GM18508 (cell line): Measurements from ENCODE around the gene HK1.
"Not testable (repeated sequence)": the region's sequence is repeated elsewhere in the genome, so short reads cannot be mapped to it uniquely, and the experiment has no call there.

Source experiments
- ATAC-seq: cut with Tn5 transposase; IDR thresholded peaks from one replicate; pipeline ENCODE4 v1.9.1; 2021; ENCODE audit warnings: moderate number of reproducible peaks; ENCODE audit not compliant: insufficient read depth, unreplicated experiment

The HK1 gene

DNA sequence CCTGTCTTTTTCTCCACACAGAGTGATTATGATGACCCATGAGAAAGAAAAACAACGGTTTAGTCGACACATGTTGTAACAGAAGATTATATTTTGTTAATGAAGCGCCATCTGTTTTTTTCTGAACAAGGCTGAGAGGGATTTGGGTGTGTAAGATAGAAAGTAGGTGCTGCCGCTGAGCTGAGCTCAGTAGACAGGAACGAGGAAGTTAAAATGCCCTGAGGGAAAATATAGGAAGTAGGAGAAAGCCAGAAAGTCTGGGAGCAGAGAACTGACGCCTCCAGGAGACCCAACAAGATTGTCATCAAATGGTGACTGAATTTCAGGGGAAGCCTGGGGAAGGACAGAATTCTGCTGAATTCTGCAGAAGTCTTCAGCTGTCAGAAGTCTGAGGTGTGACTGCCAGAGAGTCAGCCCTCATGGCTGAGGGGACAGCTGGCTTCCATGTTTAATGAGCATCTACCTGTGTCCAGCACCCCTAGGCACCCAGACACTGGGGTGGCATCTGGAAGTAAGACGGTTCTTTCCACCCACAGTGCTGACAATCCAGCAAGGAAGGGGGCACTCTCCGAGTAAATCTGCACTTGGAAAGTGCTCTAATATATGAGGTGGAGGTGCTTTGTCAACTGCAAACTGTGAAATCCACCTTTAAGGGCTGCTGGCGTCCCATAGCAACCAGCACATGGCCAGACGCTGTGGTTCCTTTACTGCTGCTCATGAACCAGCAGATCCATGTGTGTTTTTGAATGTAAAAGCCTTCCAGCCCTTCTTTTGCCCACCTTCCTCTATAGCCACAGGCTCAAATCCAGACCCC lies 160.4 kb downstream of the HK1 start:
- no peak for ATAC-seq

DNA sequence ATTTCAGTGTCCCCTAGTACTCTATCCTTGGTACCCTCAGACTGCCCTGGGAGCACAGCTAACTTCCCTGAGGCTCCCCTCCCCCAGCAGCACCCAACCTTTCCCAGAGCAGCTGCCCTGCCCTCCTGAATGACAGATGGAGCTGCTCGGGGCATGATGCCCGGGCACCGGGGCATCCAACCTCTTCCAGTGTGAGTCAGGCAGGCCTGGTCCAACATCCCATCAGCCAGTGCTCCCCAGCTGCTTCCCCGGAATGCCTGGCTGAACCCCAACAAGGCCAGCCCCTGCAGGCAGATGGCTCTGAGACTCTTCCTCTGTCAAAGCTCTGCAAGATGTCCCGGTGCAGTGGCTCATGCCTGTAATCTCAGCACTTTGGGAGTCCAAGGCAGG lies 161.0 kb downstream of the HK1 start:
- ATAC-seq: no peak

DNA sequence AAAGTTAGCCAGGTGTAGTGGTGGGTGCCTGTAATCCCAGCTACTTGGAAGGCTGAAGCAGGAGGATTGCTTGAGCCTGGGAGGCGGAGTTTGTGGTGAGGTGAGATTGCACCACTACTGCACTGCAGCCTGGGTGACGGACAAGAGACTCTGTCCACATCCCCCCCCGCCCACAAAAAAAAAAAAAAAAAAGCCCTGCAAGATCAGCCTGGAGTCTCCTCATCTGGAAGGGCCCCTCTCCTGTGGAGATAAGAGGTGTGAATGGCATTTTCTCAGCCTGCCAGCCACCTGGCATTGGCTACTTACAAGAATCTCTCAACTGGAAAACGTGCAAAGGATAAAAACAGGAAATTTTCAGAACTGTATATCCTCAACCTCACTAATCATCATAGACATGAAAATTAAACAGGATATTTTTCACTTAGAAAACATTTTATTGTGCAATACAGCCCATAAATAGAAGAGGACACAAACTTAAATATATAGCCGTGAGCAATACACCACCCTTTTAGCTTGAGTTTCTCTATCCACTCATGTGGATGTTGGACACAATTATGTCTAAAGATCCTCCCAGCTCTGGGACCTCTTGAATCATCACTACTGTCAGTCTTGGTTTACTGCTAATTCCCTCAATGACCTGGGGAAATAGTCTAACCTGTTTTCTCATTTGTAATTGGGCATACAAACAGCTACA lies 161.7 kb downstream of the HK1 start:
- ATAC-seq: no peak

DNA sequence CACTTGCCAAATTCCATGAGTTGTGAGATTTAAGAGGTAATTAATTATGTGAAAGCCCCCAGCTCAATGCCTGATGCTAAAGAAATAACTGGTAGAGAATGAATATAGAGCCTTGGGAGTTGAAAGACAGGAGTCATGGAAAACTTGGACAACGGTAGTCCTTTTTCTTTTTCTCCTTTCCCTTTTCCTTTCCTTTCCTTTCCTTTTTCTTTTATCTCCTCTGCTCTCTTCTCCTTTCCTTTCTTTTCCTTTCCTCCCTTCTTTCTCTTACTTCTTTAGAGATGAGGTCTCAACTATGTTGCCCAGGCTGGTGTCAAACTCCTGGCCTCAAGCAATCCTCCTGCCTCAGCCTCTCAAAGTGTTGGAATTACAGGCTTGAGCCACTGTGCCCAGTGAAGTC lies 165.1 kb downstream of the HK1 start:
- no peak for ATAC-seq

DNA sequence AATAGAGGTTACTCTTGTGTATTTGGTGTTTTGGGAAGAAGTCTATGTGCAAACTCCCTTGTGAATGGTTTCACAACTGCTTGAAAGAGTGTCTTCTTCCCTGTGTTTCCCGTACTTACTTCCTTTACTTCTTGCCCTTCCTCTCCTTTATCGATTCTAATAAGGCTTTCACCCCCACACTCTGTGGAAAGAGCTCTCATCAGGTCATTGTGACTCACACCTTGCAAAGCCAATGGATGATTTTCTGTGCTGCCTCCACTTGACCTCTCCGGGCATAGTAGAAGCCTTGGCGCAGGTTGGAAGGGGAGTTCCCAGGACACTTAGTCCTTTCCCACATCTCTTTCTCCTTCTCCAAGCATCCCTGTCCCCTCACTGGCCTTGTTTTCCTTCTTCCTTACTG lies 166.7 kb downstream of the HK1 start:
- ATAC-seq: no peak

DNA sequence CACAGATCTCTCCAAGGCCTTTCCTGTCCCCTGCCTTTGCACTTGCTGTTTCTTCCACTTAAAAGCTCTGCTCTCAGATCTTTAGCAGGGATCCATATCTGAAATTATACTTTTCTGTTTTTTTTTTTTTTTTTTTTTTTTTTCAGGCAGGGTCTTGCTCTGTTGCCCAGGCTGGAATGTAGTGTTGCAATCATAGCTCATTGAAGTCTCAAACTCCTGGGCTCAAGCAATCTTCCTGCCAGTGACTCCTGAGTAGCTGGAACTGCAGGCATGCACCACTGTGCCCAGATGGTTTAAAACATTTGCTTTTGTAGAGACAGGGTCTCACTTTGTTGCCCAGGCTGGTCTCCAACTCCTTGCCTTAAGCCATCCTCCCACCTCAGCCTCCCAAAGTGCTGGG lies 167.9 kb downstream of the HK1 start:
- ATAC-seq: no peak

DNA sequence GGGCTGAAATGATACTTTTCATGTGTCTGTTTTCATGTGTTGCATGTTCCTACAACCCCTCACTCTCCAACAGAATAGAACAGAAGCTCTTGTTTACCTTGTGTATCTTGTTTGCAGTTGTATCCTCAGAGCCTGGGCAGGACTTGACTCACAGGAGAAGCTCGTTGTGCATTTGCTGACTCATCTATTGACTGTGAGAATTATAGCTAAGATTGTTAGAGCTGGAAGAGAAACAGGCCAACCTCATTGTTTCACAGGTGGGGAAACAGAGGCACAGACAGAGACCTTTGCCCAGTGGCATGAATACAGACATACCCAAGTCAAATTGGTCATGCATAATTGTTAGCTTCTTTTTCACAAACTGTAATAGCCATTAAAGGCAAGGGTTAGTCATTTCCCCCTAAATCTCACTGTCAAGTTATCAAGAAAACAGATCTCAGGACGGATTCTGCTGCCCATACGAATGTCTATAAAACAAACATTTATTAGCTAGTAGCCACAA lies 168.4 kb downstream of the HK1 start:
- no peak for ATAC-seq

DNA sequence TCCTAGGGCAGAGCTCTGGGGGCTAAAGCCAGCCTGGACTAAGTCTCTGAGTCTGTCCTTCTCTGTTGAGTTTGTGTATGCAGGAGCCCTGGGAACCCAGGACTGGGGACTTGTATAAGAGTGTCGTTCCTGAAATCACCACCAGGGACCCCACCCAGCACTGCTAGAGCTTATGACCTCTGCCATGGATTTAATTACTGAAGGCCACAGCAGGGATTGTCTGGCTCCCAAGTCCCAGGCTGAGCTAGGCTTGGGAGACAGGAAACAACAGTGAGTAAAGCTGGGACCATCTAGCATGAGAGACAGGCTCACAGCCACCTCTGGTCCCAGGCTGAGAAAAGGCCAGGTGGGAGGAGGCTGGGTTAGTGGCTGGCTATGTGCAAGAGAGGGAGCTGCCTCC lies 171.5 kb downstream of the HK1 start:
- ATAC-seq: no peak

DNA sequence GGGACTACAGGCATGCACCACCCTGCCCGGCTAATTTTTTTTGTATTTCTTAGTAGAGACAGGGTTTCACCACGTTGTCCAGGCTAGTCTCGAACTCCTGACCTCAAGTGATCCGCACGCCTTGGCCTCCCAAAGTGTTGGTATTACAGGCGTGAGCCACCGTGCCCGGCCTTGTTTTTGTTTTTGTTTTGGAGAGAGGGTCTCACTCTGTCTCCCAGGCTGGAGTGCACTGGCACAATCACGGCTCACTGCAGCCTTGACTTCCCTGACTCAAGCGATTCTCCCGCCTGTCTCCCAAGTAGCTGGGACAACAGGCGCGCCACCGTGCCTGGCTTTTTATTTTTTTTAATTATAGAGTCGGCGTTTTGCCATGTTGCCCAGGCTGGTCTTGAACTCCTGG lies 172.1 kb downstream of the HK1 start:
- not testable (repeated sequence) for ATAC-seq

DNA sequence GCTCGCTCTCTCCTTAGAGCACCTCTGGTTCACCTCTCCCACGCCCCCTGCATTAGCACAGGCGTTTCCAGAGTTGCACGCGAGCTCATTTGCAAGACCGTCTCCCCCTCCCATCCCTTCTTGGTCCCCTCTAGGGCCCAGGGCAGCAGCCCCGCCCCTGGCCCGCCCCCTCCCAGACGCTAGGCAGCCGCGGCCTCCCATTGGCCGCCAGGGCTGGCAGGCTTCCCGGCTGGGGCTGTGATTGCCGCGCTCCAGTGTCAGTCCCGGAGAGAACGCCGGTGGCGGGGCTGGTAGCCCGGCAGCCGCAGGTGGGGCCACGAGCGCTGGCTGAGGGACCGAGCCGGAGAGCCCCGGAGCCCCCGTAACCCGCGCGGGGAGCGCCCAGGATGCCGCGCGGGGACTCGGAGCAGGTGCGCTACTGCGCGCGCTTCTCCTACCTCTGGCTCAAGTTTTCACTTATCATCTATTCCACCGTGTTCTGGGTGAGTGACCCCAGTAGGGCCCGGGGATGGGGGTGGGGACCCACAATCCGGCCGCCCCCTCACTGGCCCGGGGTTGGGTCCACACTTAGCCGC lies 173.0 kb downstream of the HK1 start, which contains the start of gene TSPAN15:
Gene TSPAN15 (plus strand): TSS at position 257 of the 575 bp plus-strand sequence. CDS start 130 bp downstream, at position 387.
- no peak for ATAC-seq
